ENCODE measurements around the gene ODAPH.

The ODAPH gene

DNA sequence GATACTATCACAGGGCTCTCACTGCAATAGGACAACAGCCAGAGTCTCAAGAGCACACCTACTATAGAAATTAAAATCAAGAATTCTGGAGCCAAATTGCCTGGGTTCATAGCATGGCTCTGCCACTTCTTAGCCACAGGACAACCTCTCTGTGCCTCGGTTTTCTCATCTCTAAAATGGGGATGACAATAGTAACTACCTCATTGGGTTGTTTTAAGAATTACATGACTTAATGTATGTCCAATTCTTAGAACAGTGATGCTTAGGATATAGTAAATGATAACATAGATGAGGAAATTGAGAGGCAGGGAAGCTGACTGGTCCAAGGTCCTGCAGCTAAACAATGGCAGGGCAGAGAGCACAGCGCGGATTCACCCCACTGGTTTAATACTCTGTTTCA, 11.0 kb upstream of the ODAPH start:
- no peak for DNase-seq (ENCODE audit: low read depth in 2 of 2)

GRCh38 chr4:75545526-75545925, 10.3 kb upstream of the ODAPH start:
- DNase-seq (ENCODE audit: low read depth in 2 of 2) = no peak

GRCh38 chr4:75547647-75548387, 8.0 kb upstream of the ODAPH start:
- DNase-seq (ENCODE audit: low read depth in 2 of 2) = no peak

GRCh38 chr4:75549019-75549418, 6.8 kb upstream of the ODAPH start:
- DNase-seq (ENCODE audit: low read depth in 2 of 2) = no peak

DNA sequence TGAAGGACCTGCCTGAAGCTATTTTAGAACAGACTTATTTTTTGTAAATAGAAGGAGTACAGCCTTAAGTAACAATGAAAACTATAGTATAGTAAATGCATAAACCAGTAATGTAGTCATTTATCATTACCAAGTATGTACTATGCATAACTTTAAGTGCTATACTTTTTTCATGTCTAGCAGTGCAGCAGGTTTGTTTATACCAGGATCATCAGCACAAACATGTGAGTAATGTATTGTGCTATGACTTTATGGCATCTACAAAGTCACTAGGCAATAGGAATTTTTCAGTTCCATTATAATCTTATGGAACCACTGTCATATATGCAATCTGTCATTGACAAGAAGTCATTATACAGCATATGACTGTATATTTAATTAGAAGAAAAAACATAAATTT, 3.4 kb upstream of the ODAPH start:
- DNase-seq (ENCODE audit: low read depth in 2 of 2) = no peak

GRCh38 chr4:75557696-75558095, 1.8 kb downstream of the ODAPH start:
- DNase-seq (ENCODE audit: low read depth in 2 of 2) = no peak

DNA sequence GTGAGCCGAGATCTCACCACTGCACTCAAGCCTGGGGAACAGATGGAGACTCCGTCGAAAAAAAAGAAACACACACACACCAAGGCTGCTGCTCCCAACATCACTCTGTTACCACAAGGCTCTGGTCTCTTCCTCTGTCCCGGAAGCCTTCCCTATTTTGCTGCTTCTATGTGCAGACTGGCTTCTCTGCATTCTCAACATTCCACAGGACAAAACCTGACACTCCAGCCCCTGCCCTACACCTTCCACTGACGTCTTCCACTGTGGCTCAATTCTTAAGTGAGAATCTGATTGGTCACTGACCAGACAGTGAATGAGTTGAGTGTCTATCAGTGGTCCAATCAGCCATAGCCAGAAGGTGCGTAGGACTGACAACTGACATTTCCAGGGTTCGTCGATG, 5.9 kb downstream of the ODAPH start:
- DNase-seq (ENCODE audit: low read depth in 2 of 2) = no peak

DNA sequence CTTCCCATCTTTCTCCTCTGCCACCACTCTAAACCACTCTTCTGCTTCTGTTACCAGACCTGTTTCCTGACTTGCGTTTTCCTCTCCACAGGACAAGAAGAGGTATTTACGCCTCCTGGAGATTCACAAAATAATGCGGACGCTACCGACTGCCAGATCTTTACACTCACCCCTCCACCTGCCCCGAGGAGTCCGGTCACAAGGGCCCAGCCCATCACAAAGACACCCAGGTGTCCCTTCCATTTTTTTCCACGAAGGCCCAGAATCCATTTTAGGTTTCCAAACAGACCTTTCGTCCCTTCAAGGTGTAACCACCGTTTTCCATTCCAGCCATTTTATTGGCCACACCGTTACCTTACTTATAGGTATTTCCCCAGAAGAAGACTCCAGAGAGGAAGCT, 8.2 kb downstream of the ODAPH start:
- DNase-seq (ENCODE audit: low read depth in 2 of 2) = no peak

- DNase-seq (ENCODE audit: low read depth in 2 of 2) = no peak
These were observed 9.6 kb downstream of the ODAPH start for GRCh38 chr4:75565481-75565880.

DNA sequence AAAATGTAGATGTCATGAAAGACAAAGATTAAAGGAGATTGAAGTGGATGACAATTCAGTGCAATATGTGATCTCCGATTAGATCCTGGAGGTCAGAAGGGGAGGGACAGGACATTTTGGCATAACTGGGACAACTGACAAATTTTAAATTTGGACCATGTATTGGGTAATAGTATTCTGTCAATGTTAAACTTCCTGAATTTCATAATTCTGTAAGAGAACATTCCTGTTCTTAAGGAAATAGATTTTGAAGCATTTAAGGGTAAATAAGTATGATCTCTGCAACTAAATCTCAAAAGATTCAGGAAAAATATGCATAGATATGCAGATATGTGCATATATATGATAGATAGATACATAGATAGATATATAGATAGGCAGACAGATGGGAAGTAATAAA, 11.0 kb downstream of the ODAPH start:
- no peak for DNase-seq (ENCODE audit: low read depth in 2 of 2)

DNA sequence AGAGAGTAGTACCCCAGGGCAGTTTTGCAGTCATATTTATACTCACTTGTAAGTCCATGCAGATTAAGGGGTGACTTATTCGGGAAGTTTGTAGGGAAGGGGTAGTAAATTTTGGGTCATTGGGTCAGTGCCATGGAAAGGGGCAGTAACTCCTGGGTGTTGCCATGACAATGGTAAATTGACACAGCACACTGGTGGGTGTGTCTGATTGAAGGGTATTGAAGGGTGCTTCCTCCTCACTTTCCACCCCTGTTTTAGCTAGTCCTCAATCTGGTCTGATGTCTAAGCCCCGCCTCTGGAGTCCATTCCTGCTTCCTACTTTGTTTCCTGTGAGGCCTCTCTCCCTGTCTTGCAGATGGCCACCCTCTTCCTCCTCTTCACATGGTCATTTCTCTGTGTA, 11.9 kb downstream of the ODAPH start:
- DNase-seq (ENCODE audit: low read depth in 2 of 2) = no peak

DNA sequence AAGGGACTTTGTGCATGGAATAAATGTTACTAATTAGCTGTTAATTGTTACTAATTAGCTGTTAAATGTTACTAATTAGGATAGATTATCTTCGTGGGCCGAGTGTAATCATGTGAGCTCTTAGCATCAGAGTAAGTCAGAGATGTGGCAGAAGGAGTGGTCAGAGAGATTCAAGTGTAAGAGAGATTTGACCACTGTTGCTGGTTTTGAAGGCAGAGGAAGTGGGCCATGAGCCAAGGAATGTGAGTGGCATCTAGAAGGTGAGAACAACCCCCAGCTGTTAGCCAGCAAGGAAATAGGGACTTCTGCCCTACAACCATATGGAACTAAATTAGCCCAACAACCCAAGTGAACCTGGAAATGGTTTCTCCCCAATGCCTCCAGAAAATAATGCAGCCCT, 28.2 kb downstream of the ODAPH start:
- no peak for DNase-seq (ENCODE audit: low read depth in 2 of 2)

- no peak for DNase-seq (ENCODE audit: low read depth in 2 of 2)
These were observed 37.5 kb downstream of the ODAPH start for GRCh38 chr4:75593393-75593792.

GRCh38 chr4:75596061-75596460, 40.2 kb downstream of the ODAPH start:
- no peak for DNase-seq (ENCODE audit: low read depth in 2 of 2)

DNA sequence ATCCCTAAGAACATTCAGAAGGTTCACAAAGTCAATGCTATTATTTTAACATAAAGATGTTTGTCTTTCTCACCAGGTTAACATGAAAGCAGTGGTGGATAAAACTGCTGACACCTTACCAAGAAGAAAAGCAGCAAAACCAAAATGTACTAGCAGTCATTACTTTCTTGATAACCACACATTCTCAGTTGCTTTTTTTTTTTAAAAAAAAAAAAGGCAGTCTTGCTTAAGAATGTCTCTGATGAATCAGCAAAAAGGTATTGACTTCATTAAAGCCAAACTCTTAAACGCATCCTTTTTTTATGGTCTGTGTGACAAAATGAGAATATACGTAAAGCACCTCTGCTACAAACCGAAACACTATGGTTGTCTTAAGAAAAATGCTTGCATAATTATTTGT, 42.5 kb downstream of the ODAPH start:
- DNase-seq (ENCODE audit: low read depth in 2 of 2) = no peak

DNA sequence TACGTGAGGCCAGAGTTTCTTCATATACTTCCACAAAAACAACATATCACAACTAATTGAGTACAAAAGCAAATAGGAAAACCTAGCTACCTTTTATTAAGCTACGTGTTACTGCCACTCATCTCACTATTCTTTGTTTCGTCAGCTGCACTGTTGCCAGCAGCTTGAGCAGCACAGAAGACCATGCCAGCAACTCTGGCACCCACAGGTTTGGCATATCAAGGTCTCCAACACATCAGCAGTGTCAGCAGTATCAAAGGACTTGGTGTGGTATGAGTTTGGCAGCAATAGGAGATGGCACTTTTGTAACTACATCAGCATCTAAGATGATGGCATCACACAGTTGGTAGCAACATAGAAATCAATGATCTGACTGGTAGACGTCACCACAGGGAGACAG, 43.8 kb downstream of the ODAPH start:
- no peak for DNase-seq (ENCODE audit: low read depth in 2 of 2)

DNA sequence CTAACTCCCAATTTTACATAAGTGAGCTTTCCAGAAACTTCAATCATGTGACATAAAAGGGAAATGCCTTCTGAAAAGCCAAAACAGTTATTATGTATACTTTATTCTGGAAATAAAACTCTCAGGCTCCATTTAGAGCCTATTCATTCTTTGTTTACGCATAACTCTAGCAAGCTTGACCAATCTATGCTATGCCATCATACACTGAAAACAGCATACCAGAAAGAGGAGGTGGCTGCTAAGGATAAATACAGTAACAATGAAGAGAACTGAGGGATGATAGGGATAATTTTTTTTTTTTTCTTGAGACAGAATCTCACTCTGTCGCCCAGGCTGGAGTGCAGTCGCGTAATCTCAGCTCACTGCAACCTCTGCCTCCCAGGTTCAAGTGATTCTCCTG, 50.1 kb downstream of the ODAPH start:
- DNase-seq (ENCODE audit: low read depth in 2 of 2) = no peak

DNA sequence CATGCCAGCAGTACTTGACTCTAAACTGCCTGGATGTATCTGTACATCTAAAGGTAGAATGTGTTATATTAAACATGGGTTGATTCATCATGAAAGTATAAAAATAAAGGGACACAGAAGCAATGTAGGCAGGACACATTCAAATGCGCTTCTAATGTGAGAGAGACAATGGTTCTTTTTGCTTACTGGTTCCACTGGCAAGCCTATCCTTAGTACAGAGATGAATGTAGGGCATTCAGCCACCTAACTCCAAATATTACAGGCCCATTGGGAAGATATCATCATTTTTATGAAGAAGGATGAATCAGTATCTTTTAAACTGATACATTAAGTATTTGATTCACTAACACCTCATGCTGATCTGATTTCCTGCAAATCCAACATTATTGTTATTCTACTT, 56.4 kb downstream of the ODAPH start:
- DNase-seq (ENCODE audit: low read depth in 2 of 2) = no peak

Data from stimulated activated CD4-positive, alpha-beta T cell treated with anti-CD3 and anti-CD28 coated beads, Interleukin-1b, Interleukin-23, amount 100 ng/mL, for 1 hour (primary cell).